22Rv1 (cell line): ENCODE measurements around the gene PEX11B.

Experiments
- H3K27ac ChIP-seq: fragments of 450-650 bp; 2 replicates; pipeline ENCODE4 v1.5.1; 2017
- ZFX ChIP-seq: fragments of 450-650 bp; IDR thresholded peaks from 2 replicates; pipeline ENCODE4 v1.6.1; 2017; ENCODE audit warnings: antibody characterized with exemption, borderline replicate concordance
- TF ChIP-seq, protein P1 (sequence below): fragments of 450-650 bp; IDR thresholded peaks from 2 replicates; pipeline ENCODE4 v1.5.1; 2017; ENCODE audit warnings: mild to moderate bottlenecking

The PEX11B gene

DNA sequence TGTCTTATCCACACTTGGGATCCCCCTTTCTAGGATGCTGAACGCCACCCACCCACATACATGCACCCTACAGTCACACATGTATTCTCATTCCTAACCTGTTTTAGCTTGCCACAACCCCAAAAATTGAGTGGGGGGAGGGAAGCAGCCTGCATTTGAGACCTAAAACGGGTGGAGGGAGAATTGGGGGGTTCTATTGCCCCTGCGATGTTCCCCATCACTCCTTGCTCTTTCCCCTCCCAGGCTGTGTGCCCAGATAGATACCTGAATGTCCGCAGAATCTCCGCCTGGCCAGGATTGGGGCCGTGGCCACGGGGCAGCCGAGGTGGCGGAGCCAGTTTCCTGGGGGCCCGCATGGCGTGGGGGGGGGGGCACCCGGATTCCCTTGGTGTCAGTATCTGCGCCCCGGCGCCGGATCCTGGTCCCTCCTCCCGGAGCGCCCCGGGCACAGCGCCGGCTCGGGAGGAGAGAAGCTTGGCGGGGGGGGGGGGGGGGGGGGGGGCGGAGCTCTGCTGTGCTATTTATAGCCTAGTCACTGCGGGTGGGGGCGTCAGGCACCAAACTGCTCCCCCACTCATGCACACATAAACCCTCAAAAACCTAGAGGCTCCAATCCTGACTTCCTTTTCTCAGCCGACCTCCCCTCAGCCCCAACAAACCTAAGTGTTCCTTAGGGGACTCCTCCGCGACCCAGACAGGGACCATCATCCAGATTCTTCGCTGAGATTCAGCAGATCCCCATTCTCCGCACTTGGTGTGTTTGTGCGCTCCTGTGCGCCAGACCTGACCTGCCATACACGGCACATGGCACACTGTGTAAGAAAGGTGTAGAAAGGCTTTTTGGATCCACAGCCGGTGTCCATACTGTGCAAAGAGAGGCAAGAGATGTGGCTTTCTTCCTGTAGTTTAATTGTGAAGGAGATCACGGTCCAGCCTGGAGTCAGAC lies 43.9 kb upstream of the PEX11B start:
- peak overlapping the region; percentile 94 for H3K27ac ChIP-seq
- no peak for TF ChIP-seq ZFX
- TF ChIP-seq, protein P1, sequence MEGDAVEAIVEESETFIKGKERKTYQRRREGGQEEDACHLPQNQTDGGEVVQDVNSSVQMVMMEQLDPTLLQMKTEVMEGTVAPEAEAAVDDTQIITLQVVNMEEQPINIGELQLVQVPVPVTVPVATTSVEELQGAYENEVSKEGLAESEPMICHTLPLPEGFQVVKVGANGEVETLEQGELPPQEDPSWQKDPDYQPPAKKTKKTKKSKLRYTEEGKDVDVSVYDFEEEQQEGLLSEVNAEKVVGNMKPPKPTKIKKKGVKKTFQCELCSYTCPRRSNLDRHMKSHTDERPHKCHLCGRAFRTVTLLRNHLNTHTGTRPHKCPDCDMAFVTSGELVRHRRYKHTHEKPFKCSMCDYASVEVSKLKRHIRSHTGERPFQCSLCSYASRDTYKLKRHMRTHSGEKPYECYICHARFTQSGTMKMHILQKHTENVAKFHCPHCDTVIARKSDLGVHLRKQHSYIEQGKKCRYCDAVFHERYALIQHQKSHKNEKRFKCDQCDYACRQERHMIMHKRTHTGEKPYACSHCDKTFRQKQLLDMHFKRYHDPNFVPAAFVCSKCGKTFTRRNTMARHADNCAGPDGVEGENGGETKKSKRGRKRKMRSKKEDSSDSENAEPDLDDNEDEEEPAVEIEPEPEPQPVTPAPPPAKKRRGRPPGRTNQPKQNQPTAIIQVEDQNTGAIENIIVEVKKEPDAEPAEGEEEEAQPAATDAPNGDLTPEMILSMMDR, result no peak

DNA sequence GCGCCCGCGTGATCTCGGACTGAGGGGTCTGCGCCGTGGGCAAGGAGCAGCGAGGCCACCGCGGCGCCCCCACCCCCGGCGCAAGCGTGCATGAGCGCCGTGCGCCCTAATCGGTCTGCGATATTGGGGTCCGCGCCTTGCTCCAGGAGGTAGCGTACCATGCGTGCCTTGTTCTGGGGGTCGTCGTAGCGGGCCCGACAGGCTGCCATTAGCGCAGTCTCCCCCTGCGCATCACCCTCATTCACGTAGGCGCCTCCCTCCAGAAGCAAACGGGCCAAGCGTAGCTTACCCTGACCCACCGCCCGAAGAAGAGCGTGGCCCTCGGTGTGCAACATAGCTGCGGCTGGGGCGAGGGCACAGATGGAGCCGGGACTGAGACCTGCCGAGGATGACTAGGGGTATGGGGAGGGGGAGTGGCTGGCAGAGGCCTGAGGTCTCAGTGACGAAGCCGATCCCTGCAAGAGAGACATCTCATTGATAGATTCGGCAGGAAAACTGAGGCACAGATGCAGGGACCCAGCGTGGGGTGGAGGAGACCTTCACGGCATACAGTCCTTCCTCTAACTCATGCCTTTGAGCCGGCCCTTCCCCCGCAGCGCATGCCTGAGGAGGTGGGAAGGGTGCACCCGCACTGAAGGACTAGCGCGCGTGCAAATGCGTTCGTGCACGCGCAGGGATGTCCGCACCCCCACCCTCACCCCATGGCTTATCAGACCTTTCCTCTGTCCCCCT lies 43.1 kb upstream of the PEX11B start:
- H3K27ac ChIP-seq, result peak overlapping the region; percentile 94
- TF ChIP-seq ZFX, result no peak
- TF ChIP-seq, protein P1, result no peak

DNA sequence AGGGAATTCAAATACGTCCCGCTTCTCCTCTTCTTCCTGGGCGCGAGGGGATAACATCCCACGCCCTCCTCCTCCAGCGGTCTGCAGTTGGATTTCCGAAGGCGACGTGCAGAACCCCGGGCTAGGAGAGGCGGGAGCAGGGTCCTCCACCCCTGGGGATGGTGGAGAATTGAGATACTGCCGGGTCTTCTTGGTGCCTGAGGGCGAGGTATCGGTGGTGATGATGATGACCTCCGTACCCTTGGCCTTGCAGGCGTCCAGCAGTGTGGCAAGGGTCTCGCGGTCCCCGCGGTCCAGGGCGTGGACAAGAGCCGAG lies 42.5 kb upstream of the PEX11B start:
- H3K27ac ChIP-seq, result no peak overlapping the region
- TF ChIP-seq, protein P1, result no peak
- no peak for TF ChIP-seq ZFX

DNA sequence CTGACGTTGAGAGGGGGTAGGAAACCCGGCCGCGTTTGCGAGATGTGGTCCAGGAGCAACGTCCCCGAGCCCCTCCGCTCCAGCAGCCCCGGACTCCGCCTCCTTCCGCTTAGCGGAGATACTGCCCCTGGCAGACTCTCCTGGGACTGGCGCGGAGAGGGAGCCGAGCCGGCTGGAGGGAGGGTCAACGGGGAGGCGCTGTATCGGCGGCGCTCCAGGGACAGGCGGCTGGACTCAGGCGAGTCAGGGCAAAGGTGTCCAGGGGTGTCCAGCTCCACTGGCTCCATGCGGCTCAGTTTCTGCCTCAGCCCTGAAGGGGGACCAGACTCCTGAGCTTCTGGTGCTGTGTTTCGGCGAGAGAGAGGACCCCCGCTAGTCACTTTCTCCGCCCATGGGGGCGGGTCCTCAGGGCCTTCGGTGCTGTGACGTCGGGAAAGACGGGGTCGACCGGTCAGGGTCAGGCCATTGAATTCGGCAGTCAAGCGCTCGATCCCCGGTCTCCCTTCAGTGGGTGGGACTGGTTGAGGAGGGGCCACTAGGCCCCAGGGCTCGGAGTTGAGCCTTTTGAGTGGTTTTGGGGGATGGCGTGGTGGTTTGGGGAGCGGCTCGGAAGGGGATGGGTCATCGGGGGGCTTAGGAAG lies 42.1 kb upstream of the PEX11B start:
- no peak for TF ChIP-seq ZFX
- TF ChIP-seq, protein P1, result no peak
- H3K27ac ChIP-seq, result no peak overlapping the region

DNA sequence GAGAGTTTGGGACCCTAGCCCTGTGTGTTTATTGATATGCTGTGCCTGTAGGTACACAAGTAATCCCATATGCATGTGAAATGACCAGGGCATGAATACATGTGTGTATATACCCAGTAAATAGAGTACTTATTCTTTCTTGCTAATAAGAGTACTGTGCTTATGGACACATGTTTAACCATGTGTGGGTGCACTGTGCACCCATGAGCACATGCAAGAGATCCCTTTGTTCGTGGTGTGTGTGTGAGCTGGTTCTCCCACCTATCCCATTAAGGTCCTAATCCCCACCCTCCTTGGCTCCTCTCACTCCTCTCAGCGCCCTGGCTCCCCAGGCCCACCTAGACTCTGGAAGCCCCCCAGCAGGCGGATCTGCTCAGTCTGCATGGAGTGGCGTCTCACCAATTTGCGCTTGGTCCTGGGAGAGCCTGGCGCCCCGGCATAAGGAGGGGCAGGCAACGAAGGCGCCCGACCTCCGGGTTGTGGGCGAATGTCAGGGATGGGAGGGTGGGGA lies 41.5 kb upstream of the PEX11B start:
- H3K27ac ChIP-seq, result no peak overlapping the region
- TF ChIP-seq, protein P1, result no peak
- TF ChIP-seq ZFX, result no peak

DNA sequence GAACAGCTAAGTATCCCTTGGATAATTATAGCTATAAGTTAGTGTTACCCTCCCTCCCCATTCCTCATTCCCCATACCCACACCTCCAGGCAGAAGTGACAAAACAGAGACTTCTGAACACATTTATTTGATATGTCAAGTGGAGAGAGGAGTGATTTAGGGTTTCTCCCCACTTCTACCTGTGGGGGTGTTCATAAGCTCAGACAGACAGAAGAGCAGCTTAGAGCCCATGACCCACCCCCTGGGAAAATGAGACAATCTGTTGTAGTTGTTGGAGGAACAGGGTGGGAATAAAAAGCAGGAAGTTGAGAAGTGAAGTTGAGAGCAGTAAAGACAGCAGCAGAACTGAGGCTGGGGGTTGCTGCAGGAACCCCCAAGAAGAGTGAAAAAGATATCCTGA lies 40.8 kb upstream of the PEX11B start:
- no peak overlapping the region for H3K27ac ChIP-seq
- no peak for TF ChIP-seq ZFX
- TF ChIP-seq, protein P1, result no peak
